C4-2B (cell line): Measurements from ENCODE around the gene NBEAL2.

Experiments
- H3K27ac ChIP-seq: fragments of 450-650 bp; 2 replicates; pipeline ENCODE4 v1.5.1; 2017
- ZFX ChIP-seq: fragments of 450-650 bp; IDR thresholded peaks from 2 replicates; pipeline ENCODE4 v1.6.1; 2017
- TF ChIP-seq, protein P1 (sequence below): fragments of 450-650 bp; conservative IDR thresholded peaks from 2 replicates; pipeline ENCODE4 v1.5.1; 2017; ENCODE audit warnings: mild to moderate bottlenecking

NBEAL2 gene

DNA sequence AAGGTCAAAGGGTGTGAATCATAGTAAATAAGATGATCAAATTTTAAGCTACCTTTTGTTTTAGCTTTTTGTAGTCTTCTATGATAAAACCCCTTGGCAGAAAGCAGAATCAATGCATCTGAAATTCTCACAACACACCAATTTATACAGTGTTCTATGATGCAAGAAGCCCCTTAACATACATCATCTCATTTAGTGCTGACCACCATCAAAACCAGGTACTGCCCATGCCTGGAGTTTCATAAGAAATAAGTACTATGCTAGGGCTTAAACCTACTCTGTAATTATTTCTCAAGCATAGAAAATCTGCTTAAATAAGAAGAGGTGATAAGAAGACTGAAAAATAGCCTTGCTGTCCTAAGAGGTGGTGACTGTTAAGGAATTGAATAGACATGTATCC is 67.6 kb downstream of the NBEAL2 start:
- no peak overlapping the region for H3K27ac ChIP-seq
- TF ChIP-seq, protein P1, sequence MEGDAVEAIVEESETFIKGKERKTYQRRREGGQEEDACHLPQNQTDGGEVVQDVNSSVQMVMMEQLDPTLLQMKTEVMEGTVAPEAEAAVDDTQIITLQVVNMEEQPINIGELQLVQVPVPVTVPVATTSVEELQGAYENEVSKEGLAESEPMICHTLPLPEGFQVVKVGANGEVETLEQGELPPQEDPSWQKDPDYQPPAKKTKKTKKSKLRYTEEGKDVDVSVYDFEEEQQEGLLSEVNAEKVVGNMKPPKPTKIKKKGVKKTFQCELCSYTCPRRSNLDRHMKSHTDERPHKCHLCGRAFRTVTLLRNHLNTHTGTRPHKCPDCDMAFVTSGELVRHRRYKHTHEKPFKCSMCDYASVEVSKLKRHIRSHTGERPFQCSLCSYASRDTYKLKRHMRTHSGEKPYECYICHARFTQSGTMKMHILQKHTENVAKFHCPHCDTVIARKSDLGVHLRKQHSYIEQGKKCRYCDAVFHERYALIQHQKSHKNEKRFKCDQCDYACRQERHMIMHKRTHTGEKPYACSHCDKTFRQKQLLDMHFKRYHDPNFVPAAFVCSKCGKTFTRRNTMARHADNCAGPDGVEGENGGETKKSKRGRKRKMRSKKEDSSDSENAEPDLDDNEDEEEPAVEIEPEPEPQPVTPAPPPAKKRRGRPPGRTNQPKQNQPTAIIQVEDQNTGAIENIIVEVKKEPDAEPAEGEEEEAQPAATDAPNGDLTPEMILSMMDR = no peak
- no peak for TF ChIP-seq ZFX

DNA sequence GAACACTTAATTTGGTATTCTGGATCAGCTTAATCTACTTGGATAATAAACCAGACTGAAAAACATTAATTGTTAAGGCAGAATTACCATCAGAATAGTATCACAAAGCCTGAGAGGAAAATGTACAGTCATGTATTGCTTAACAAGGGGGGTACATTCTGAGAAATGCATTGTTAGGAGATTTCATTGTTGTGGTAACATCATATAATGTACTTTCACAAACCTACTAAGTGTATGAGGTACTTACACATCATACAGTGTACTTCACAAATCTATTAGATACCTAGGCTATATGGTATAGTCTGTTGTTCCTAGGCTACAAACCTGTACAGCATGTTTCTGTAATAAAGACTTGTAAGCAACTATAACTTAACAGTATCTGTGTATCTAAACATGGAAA is 68.2 kb downstream of the NBEAL2 start:
- H3K27ac ChIP-seq = no peak overlapping the region
- no peak for TF ChIP-seq ZFX
- TF ChIP-seq, protein P1 = no peak

DNA sequence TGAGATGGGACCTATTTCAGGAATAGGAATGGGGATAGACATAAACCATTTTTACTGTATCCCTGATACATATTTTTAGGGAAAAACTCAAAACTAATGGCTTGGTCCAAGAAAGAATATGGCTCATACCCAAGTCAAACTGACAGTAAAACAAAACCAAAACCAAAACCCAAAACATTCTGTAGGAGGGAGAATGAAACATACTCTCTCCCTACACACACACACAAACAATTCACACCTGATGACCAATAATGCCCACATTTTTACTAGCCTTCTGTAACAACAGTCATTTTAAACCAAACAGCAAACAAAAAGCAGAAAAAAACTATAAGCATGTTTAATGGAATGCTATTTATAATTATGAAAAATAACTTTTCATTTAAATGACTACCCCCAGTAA is 74.9 kb downstream of the NBEAL2 start:
- H3K27ac ChIP-seq = no peak overlapping the region
- TF ChIP-seq ZFX = no peak
- TF ChIP-seq, protein P1 = no peak

DNA sequence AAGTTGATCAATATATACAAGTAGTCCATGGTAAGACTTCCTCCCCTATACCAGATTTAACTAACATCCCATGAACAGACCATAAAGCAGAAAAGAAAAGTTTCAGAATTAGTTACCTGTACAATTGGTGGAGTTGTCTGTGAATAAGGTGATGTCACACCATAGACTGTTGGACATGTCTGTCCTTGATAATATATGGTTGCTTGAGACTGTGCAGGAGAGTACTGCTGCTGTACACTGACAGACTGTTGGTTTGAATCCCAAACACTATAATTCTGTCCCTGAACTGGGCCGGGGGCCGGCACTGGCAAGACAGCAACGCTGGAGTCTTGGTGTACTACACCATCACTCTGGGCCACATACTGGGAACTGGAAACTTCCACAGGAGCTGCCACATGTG is 77.2 kb downstream of the NBEAL2 start:
- no peak overlapping the region for H3K27ac ChIP-seq
- no peak for TF ChIP-seq ZFX
- TF ChIP-seq, protein P1 = no peak

DNA sequence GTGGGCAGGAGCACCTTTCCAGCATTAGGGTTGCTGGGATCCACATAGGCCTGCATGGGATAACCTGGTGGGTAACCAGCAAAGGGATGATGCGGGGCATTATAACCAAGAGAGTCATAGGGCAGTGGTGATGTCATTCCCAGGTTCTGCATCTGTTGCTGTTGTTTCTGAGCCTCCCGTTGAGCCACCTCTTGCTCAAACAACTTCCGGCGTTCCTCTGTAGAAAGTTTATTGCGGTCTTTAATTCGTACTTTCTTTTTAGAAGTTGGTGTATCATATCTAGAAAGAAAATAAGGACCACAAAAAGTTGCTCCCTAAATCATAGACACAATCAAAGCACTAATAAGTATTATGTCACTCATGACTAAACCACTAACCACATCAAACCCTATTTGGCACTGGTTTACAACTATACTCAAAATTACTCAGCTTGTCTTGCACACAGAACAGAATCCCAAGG is 77.8 kb downstream of the NBEAL2 start:
- TF ChIP-seq ZFX = no peak
- TF ChIP-seq, protein P1 = no peak
- no peak overlapping the region for H3K27ac ChIP-seq
